HG03108 (cell line): ENCODE data around the gene KCNQ2.
"Not testable (repeated sequence)": the region's sequence is repeated elsewhere in the genome, so short reads cannot be mapped to it uniquely, and the experiment has no call there.

Experiments
- ATAC-seq: cut with Tn5 transposase; IDR thresholded peaks from one replicate; pipeline ENCODE4 v1.9.1; 2021; ENCODE audit warnings: moderate library complexity; ENCODE audit not compliant: unreplicated experiment

The KCNQ2 gene

GRCh38 chr20:63491078-63491477 is 18.6 kb upstream of the KCNQ2 start:
- no peak for ATAC-seq

- no peak for ATAC-seq
These were observed 18.0 kb upstream of the KCNQ2 start for GRCh38 chr20:63490416-63490815.

GRCh38 chr20:63488315-63489251 is 16.1 kb upstream of the KCNQ2 start:
- no peak for ATAC-seq

GRCh38 chr20:63487781-63488241 is 15.4 kb upstream of the KCNQ2 start:
- ATAC-seq = no peak

- ATAC-seq = no peak
These were observed 14.8 kb upstream of the KCNQ2 start for GRCh38 chr20:63487116-63487764.

- ATAC-seq = no peak
These were observed 13.9 kb upstream of the KCNQ2 start for GRCh38 chr20:63486300-63486855.

GRCh38 chr20:63484651-63485403 is 12.4 kb upstream of the KCNQ2 start:
- no peak for ATAC-seq

GRCh38 chr20:63484236-63484635 is 11.8 kb upstream of the KCNQ2 start:
- no peak for ATAC-seq

GRCh38 chr20:63483834-63484233 is 11.4 kb upstream of the KCNQ2 start:
- ATAC-seq = no peak

GRCh38 chr20:63482021-63482587 is 9.6 kb upstream of the KCNQ2 start:
- no peak for ATAC-seq

- no peak for ATAC-seq
These were observed 9.0 kb upstream of the KCNQ2 start for GRCh38 chr20:63481503-63481902.

GRCh38 chr20:63479695-63480419 is 7.4 kb upstream of the KCNQ2 start:
- ATAC-seq = not testable (repeated sequence)

- no peak for ATAC-seq
These were observed 6.2 kb upstream of the KCNQ2 start for GRCh38 chr20:63478346-63479302.

- ATAC-seq = no peak
These were observed 5.5 kb upstream of the KCNQ2 start for GRCh38 chr20:63477944-63478343.

GRCh38 chr20:63477061-63477616 is 4.7 kb upstream of the KCNQ2 start:
- no peak for ATAC-seq

- no peak for ATAC-seq
These were observed 2.8 kb upstream of the KCNQ2 start for GRCh38 chr20:63475209-63475608.

- ATAC-seq = no peak
These were observed 1.3 kb upstream of the KCNQ2 start for GRCh38 chr20:63473555-63474449.
